Loucy (cell line): ENCODE data around the gene KCMF1.

Experiments used
- H2AFZ ChIP-seq: fragments of 200-600 bp; sonication (generic); 2 replicates; pipeline ENCODE4 v1.6.0; 2016; ENCODE audit warnings: antibody characterized with exemption, mild to moderate bottlenecking, low read length, moderate library complexity
- H3F3A ChIP-seq: fragments of 200-600 bp; 2 replicates; pipeline ENCODE4 v1.6.0; 2016; ENCODE audit warnings: antibody characterized with exemption, low read depth, mild to moderate bottlenecking
- H3K27me3 ChIP-seq: fragments of 200-600 bp; sonication (generic); 2 replicates; pipeline ENCODE4 v1.6.1; 2014; ENCODE audit warnings: low read length, mild to moderate bottlenecking; ENCODE audit not compliant: insufficient read depth, poor library complexity, severe bottlenecking
- H3K36me3 ChIP-seq: fragments of 200-600 bp; sonication (generic); 2 replicates; pipeline ENCODE4 v1.6.1; 2016; ENCODE audit warnings: low read length; ENCODE audit not compliant: insufficient read depth
- H3K4me1 ChIP-seq: fragments of 200-600 bp; sonication (generic); 2 replicates; pipeline ENCODE4 v1.5.1; 2014; ENCODE audit warnings: low read length, mild to moderate bottlenecking; ENCODE audit not compliant: insufficient read depth, poor library complexity, severe bottlenecking
- H3K4me2 ChIP-seq: fragments of 200-600 bp; sonication (generic); 2 replicates; pipeline ENCODE4 v1.6.0; 2014; ENCODE audit warnings: antibody characterized with exemption, low read length, low read depth, mild to moderate bottlenecking; ENCODE audit not compliant: poor library complexity, severe bottlenecking
- H3K4me3 ChIP-seq: fragments of 200-600 bp; sonication (generic); 2 replicates; pipeline ENCODE4 v1.5.1; 2014; ENCODE audit warnings: low read length, mild to moderate bottlenecking, mixed read lengths; ENCODE audit not compliant: poor library complexity, severe bottlenecking
- H3K79me2 ChIP-seq: fragments of 200-600 bp; sonication (generic); 2 replicates; pipeline ENCODE4 v1.6.1; 2014; ENCODE audit warnings: low read length; ENCODE audit not compliant: insufficient read depth
- H3K9ac ChIP-seq: fragments of 200-600 bp; sonication (generic); 2 replicates; pipeline ENCODE4 v1.6.0; 2014; ENCODE audit warnings: mild to moderate bottlenecking, low read depth, low read length, moderate library complexity; ENCODE audit not compliant: poor library complexity, severe bottlenecking
- H3K9me2 ChIP-seq: fragments of 200-600 bp; sonication (generic); replicated peaks from 2 replicates; pipeline ENCODE4 v1.6.1; 2016; ENCODE audit warnings: low read depth, low read length, mixed read lengths
- H3K9me3 ChIP-seq: fragments of 200-600 bp; sonication (generic); 2 replicates; pipeline ENCODE4 v1.6.1; 2014; ENCODE audit warnings: mild to moderate bottlenecking, antibody characterized with exemption, low read length, low read depth; ENCODE audit not compliant: insufficient read depth
- H4K20me1 ChIP-seq: fragments of 200-600 bp; sonication (generic); 2 replicates; pipeline ENCODE4 v1.6.0; 2014; ENCODE audit warnings: antibody characterized with exemption, low read length, mild to moderate bottlenecking; ENCODE audit not compliant: insufficient read depth, poor library complexity, severe bottlenecking
- CTCF ChIP-seq: fragments of 200-600 bp; sonication (generic); conservative IDR thresholded peaks from 2 replicates; pipeline ENCODE4 v1.5.1; 2014; ENCODE audit warnings: mild to moderate bottlenecking, antibody characterized with exemption, low read length
- EZH2phosphoT487 ChIP-seq: fragments of 200-600 bp; IDR thresholded peaks from 2 replicates; pipeline ENCODE4 v1.6.1; 2018; ENCODE audit warnings: antibody characterized with exemption, mild to moderate bottlenecking, moderate library complexity, borderline replicate concordance

Gene KCMF1

GRCh38 chr2:84996909-84997308 is 25.9 kb downstream of the KCMF1 start:
- TF ChIP-seq CTCF (no peak), EZH2phosphoT487 (no peak)
- Histone ChIP-seq H3K36me3 (no peaks in the 10 kb centered on the region), H2AFZ (no peak overlapping the region), H4K20me1 (peaks cover 63% of the 10 kb centered on the region), H3K9ac (no peak overlapping the region), H3K9me3 (no peaks in the 10 kb centered on the region), H3F3A (no peaks in the 10 kb centered on the region), H3K27me3 (no peaks in the 10 kb centered on the region), H3K79me2 (peaks cover 91% of the 10 kb centered on the region), H3K9me2 (no peaks in the 10 kb centered on the region), H3K4me2 (no peak overlapping the region), H3K4me1 (no peaks in the 10 kb centered on the region), H3K4me3 (no peak overlapping the region)

GRCh38 chr2:84999553-84999955 is 28.6 kb downstream of the KCMF1 start:
- H3K4me3 ChIP-seq: no peak overlapping the region
- no peak overlapping the region for H3K9ac ChIP-seq
- TF ChIP-seq EZH2phosphoT487 (no peak), CTCF (no peak)
- no peaks in the 10 kb centered on the region for H3K9me3 ChIP-seq
- no peaks in the 10 kb centered on the region for H3K27me3 ChIP-seq
- H3K9me2 ChIP-seq: no peaks in the 10 kb centered on the region
- no peaks in the 10 kb centered on the region for H3F3A ChIP-seq
- H3K79me2 ChIP-seq: peaks cover 92% of the 10 kb centered on the region
- H3K36me3 ChIP-seq: peaks cover 6% of the 10 kb centered on the region; the same call in 1 of the 2 replicates
- no peak overlapping the region for H3K4me2 ChIP-seq
- H4K20me1 ChIP-seq: peaks cover 69% of the 10 kb centered on the region
- no peaks in the 10 kb centered on the region for H3K4me1 ChIP-seq
- no peak overlapping the region for H2AFZ ChIP-seq

- Histone ChIP-seq H3K4me1 (no peaks in the 10 kb centered on the region), H4K20me1 (peaks cover 68% of the 10 kb centered on the region), H3K9ac (no peak overlapping the region)
These were observed 30.6 kb downstream of the KCMF1 start for GRCh38 chr2:85001595-85001994.

More at GRCh38 chr2:85001595-85001994, 30.6 kb downstream of the KCMF1 start:
- no peak for TF ChIP-seq EZH2phosphoT487
- no peak for TF ChIP-seq CTCF
- H2AFZ ChIP-seq: no peak overlapping the region
- H3K9me2 ChIP-seq: no peaks in the 10 kb centered on the region
- no peaks in the 10 kb centered on the region for H3K27me3 ChIP-seq
- H3K79me2 ChIP-seq: peaks cover 91% of the 10 kb centered on the region
- H3K36me3 ChIP-seq: peaks cover 6% of the 10 kb centered on the region; the same call in 1 of the 2 replicates
- no peak overlapping the region for H3K4me2 ChIP-seq
- H3K9me3 ChIP-seq: no peaks in the 10 kb centered on the region
- no peak overlapping the region for H3K4me3 ChIP-seq
- no peaks in the 10 kb centered on the region for H3F3A ChIP-seq
